Sigmoid colon (tissue), 4 donors: ENCODE data around the gene COMMD1.
"Not testable (repeated sequence)": the region's sequence is repeated elsewhere in the genome, so short reads cannot be mapped to it uniquely, and the experiment has no call there.

Source experiments
- POLR2A ChIP-seq, 2 donors: fragments of 450-650 bp; IDR thresholded peaks; one replicate each; pipeline ENCODE4 v1.6.1; 2016; ENCODE audit warnings: antibody characterized with exemption in 2 of 2, mild to moderate bottlenecking in 2 of 2, moderate library complexity in 2 of 2
- POLR2AphosphoS5 ChIP-seq, 4 donors: sonication (generic); formaldehyde crosslinking; IDR thresholded peaks; one replicate each; pipeline ENCODE4 v1.6.1; 2017; ENCODE audit warnings: antibody characterized with exemption in 4 of 4
- TF ChIP-seq, protein P1 (sequence below), 4 experiments: fragments of 450-650 bp in 3 of 4; fragments of 200-600 bp in 1 of 4; IDR thresholded peaks; one replicate each; pipeline ENCODE4 v1.5.1; 2016 to 2019; ENCODE audit warnings: antibody characterized with exemption in 4 of 4, mild to moderate bottlenecking in 3 of 4, moderate library complexity in 2 of 4

- TF ChIP-seq, protein P1, sequence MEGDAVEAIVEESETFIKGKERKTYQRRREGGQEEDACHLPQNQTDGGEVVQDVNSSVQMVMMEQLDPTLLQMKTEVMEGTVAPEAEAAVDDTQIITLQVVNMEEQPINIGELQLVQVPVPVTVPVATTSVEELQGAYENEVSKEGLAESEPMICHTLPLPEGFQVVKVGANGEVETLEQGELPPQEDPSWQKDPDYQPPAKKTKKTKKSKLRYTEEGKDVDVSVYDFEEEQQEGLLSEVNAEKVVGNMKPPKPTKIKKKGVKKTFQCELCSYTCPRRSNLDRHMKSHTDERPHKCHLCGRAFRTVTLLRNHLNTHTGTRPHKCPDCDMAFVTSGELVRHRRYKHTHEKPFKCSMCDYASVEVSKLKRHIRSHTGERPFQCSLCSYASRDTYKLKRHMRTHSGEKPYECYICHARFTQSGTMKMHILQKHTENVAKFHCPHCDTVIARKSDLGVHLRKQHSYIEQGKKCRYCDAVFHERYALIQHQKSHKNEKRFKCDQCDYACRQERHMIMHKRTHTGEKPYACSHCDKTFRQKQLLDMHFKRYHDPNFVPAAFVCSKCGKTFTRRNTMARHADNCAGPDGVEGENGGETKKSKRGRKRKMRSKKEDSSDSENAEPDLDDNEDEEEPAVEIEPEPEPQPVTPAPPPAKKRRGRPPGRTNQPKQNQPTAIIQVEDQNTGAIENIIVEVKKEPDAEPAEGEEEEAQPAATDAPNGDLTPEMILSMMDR (IDR thresholded peaks at IDR 0.05) = not testable (repeated sequence)
- TF ChIP-seq POLR2A, POLR2AphosphoS5 (IDR thresholded peaks at IDR 0.05): not testable (repeated sequence)
Measured at GRCh38 chr2:61879351-61879750, 26.1 kb upstream of the COMMD1 start.
